Measurements from ENCODE around the gene HNMT. TPM values are rescaled to one million over a fixed set of nuclear protein-coding genes. Genes with fewer than 3 reads are reported as not detected.
"Not testable (repeated sequence)": the region's sequence is repeated elsewhere in the genome, so short reads cannot be mapped to it uniquely, and the experiment has no call there.

The HNMT gene
- total RNA-seq, 1 experiment from 2014 or later: not detected

- no peak overlapping the region for H3K4me3 ChIP-seq
- no peaks in the 10 kb centered on the region for H3K27me3 ChIP-seq
- no peaks in the 10 kb centered on the region for H3K36me3 ChIP-seq
- DNase-seq: no peak
- H3K9me3 ChIP-seq: no peaks in the 10 kb centered on the region
Measured at GRCh38 chr2:137987011-137987410, 22.7 kb downstream of the HNMT start.

GRCh38 chr2:137991078-137991477 lies 26.8 kb downstream of the HNMT start:
- DNase-seq: no peak
- Histone ChIP-seq H3K4me3 (no peak overlapping the region), H3K36me3 (no peaks in the 10 kb centered on the region), H3K9me3 (peaks cover 2% of the 10 kb centered on the region; the same call in 1 of the 2 replicates), H3K27me3 (no peaks in the 10 kb centered on the region)

- peaks cover 2% of the 10 kb centered on the region; the same call in 1 of the 2 replicates for H3K9me3 ChIP-seq
- H3K27me3 ChIP-seq: no peaks in the 10 kb centered on the region
- no peaks in the 10 kb centered on the region for H3K36me3 ChIP-seq
- DNase-seq: no peak
- no peak overlapping the region for H3K4me3 ChIP-seq
Measured at GRCh38 chr2:137992039-137992646, 27.9 kb downstream of the HNMT start.

- H3K36me3 ChIP-seq, H3K27me3 ChIP-seq, DNase-seq, H3K9me3 ChIP-seq, H3K4me3 ChIP-seq: not testable (repeated sequence)
Measured at GRCh38 chr2:137993715-137994476, 29.6 kb downstream of the HNMT start.

GRCh38 chr2:137995368-137995767 lies 31.1 kb downstream of the HNMT start:
- DNase-seq, H3K9me3 ChIP-seq, H3K36me3 ChIP-seq, H3K27me3 ChIP-seq, H3K4me3 ChIP-seq: not testable (repeated sequence)

GRCh38 chr2:137996158-137996557 lies 31.9 kb downstream of the HNMT start:
- DNase-seq, H3K36me3 ChIP-seq, H3K27me3 ChIP-seq, H3K4me3 ChIP-seq, H3K9me3 ChIP-seq: not testable (repeated sequence)

- Histone ChIP-seq H3K36me3 (no peaks in the 10 kb centered on the region), H3K27me3 (no peaks in the 10 kb centered on the region), H3K4me3 (no peak overlapping the region), H3K9me3 (peaks cover 2% of the 10 kb centered on the region; the same call in 1 of the 2 replicates)
- no peak for DNase-seq
Measured at GRCh38 chr2:137997733-137998132, 33.5 kb downstream of the HNMT start.

- no peak overlapping the region for H3K4me3 ChIP-seq
- no peaks in the 10 kb centered on the region for H3K27me3 ChIP-seq
- peaks cover 1% of the 10 kb centered on the region; the same call in 1 of the 2 replicates for H3K9me3 ChIP-seq
- no peaks in the 10 kb centered on the region for H3K36me3 ChIP-seq
- no peak for DNase-seq
Measured at GRCh38 chr2:137998503-137998902, 34.2 kb downstream of the HNMT start.

- Histone ChIP-seq H3K9me3 (no peaks in the 10 kb centered on the region), H3K4me3 (no peak overlapping the region)
Measured at GRCh38 chr2:137999273-137999672, 35.0 kb downstream of the HNMT start.

GRCh38 chr2:138000009-138000408 lies 35.7 kb downstream of the HNMT start:
- Histone ChIP-seq H3K27me3 (no peaks in the 10 kb centered on the region), H3K4me3 (no peak overlapping the region), H3K36me3 (no peaks in the 10 kb centered on the region), H3K9me3 (no peaks in the 10 kb centered on the region)
- no peak for DNase-seq

More at GRCh38 chr2:137999273-137999672, 35.0 kb downstream of the HNMT start:
- no peak for DNase-seq
- H3K36me3 ChIP-seq: no peaks in the 10 kb centered on the region
- H3K27me3 ChIP-seq: no peaks in the 10 kb centered on the region

- Histone ChIP-seq H3K27me3 (no peaks in the 10 kb centered on the region), H3K9me3 (no peaks in the 10 kb centered on the region), H3K36me3 (no peaks in the 10 kb centered on the region), H3K4me3 (no peak overlapping the region)
- no peak for DNase-seq
Measured at GRCh38 chr2:138000796-138001195, 36.5 kb downstream of the HNMT start.

GRCh38 chr2:138003411-138003810 lies 39.1 kb downstream of the HNMT start:
- H3K4me3 ChIP-seq: no peak overlapping the region
- H3K27me3 ChIP-seq: no peaks in the 10 kb centered on the region
- no peaks in the 10 kb centered on the region for H3K9me3 ChIP-seq
- H3K36me3 ChIP-seq: no peaks in the 10 kb centered on the region
- no peak for DNase-seq

GRCh38 chr2:138007431-138007830 lies 43.2 kb downstream of the HNMT start:
- no peak for DNase-seq
- Histone ChIP-seq H3K9me3 (no peaks in the 10 kb centered on the region), H3K27me3 (no peaks in the 10 kb centered on the region), H3K4me3 (no peak overlapping the region), H3K36me3 (no peaks in the 10 kb centered on the region)

GRCh38 chr2:138009622-138010021 lies 45.3 kb downstream of the HNMT start:
- Histone ChIP-seq H3K27me3 (no peaks in the 10 kb centered on the region), H3K4me3 (no peak overlapping the region), H3K36me3 (no peaks in the 10 kb centered on the region), H3K9me3 (no peaks in the 10 kb centered on the region)
- no peak for DNase-seq

- no peaks in the 10 kb centered on the region for H3K36me3 ChIP-seq
- no peaks in the 10 kb centered on the region for H3K27me3 ChIP-seq
- no peak overlapping the region for H3K4me3 ChIP-seq
- H3K9me3 ChIP-seq: no peaks in the 10 kb centered on the region
- no peak for DNase-seq
Measured at GRCh38 chr2:138010890-138011289, 46.6 kb downstream of the HNMT start.

- Histone ChIP-seq H3K36me3 (no peaks in the 10 kb centered on the region), H3K27me3 (no peaks in the 10 kb centered on the region), H3K4me3 (no peak overlapping the region), H3K9me3 (no peaks in the 10 kb centered on the region)
- DNase-seq: no peak
Measured at GRCh38 chr2:138012082-138012481, 47.8 kb downstream of the HNMT start.

GRCh38 chr2:138012968-138013367 lies 48.7 kb downstream of the HNMT start:
- Histone ChIP-seq H3K36me3 (no peaks in the 10 kb centered on the region), H3K4me3 (no peak overlapping the region), H3K9me3 (no peaks in the 10 kb centered on the region), H3K27me3 (no peaks in the 10 kb centered on the region)
- DNase-seq: no peak

- no peaks in the 10 kb centered on the region for H3K36me3 ChIP-seq
- H3K27me3 ChIP-seq: no peaks in the 10 kb centered on the region
- DNase-seq: no peak
- H3K4me3 ChIP-seq: no peak overlapping the region
- H3K9me3 ChIP-seq: no peaks in the 10 kb centered on the region
Measured at GRCh38 chr2:138013639-138014038, 49.4 kb downstream of the HNMT start.
